H1 (cell line): Measurements from ENCODE around the gene GGA1. TPM values are rescaled to one million over a fixed set of nuclear protein-coding genes. Genes with fewer than 3 reads are reported as not detected.

ENCODE experiments used
- CTCF ChIA-PET: fragments of 300-600 bp; sonication (Branson Sonifier 250); formaldehyde crosslinking; loops from one replicate; lab custom pipeline; 2021; ENCODE audit not compliant: partially characterized antibody; lab: Charles Lee
- POLR2A ChIA-PET: fragments of 300-600 bp; sonication (Branson Sonifier 250); formaldehyde crosslinking; loops from one replicate; lab custom pipeline; 2021; ENCODE audit warnings: inconsistent platforms; ENCODE audit not compliant: partially characterized antibody; lab: Charles Lee
- DNase-seq, 2 experiments: peaks; one replicate each; pipeline versions ENCODE4 v3.0.0 to v3.0.0-alpha.2; 2010 to 2022; ENCODE audit warnings: low spot score in 2 of 2, low read depth in 1 of 2, mixed read lengths in 1 of 2
- FAIRE-seq: peaks from 2 replicates; lab custom pipeline; 2011; peaks lifted over from hg19 to GRCh38; lab: Jason Lieb, UNC
- H2AFZ ChIP-seq: 2 replicates; pipeline ENCODE4 v1.8.1; 2012; ENCODE audit warnings: low read length, inconsistent platforms
- H2AK5ac ChIP-seq: 2 replicates; pipeline ENCODE4 v1.6.1; 2013; ENCODE audit warnings: low read depth, low read length
- H2BK120ac ChIP-seq: replicated peaks from 2 replicates; pipeline ENCODE3; 2013; ENCODE audit warnings: low read depth, low read length, inconsistent platforms
- H2BK12ac ChIP-seq: 2 replicates; pipeline ENCODE4 v1.6.1; 2013; ENCODE audit warnings: low read depth, low read length
- H2BK15ac ChIP-seq: 2 replicates; pipeline ENCODE4 v1.6.1; 2013; ENCODE audit warnings: low read length
- H2BK20ac ChIP-seq: 2 replicates; pipeline ENCODE4 v1.6.1; 2013; ENCODE audit warnings: low read length
- H2BK5ac ChIP-seq: 2 replicates; pipeline ENCODE4 v1.6.1; 2013; ENCODE audit warnings: low read depth, low read length
- H3K14ac ChIP-seq: 2 replicates; pipeline ENCODE4 v1.6.1; 2013; ENCODE audit warnings: inconsistent platforms; ENCODE audit not compliant: insufficient read length
- H3K18ac ChIP-seq: 2 replicates; pipeline ENCODE4 v1.6.1; 2013; ENCODE audit warnings: low read length; ENCODE audit errors: extremely low read depth
- H3K23ac ChIP-seq: 2 replicates; pipeline ENCODE4 v1.6.1; 2013; ENCODE audit warnings: inconsistent platforms; ENCODE audit not compliant: insufficient read length
- H3K23me2 ChIP-seq: 2 replicates; pipeline ENCODE4 v1.6.1; 2013; ENCODE audit warnings: low read depth, low read length
- H3K27ac ChIP-seq: 2 replicates; pipeline ENCODE4 v1.6.1; 2011; ENCODE audit warnings: low read depth, low read length, inconsistent platforms
- H3K27me3 ChIP-seq, 4 experiments: replicated peaks in 1 of 4; 1 replicate in 1 of 4; 2 replicates in 3 of 4; pipeline versions ENCODE4 v1.6.1 to v1.8.1; 2011 to 2013; ENCODE audit warnings: low read length in 3 of 4, mild to moderate bottlenecking in 3 of 4, inconsistent platforms in 2 of 4, mixed read lengths in 2 of 4, moderate library complexity in 1 of 4; ENCODE audit not compliant: control insufficient read depth in 3 of 4, insufficient read depth in 3 of 4; ENCODE audit errors: extremely low read depth in 1 of 4
- H3K36me3 ChIP-seq, 4 experiments: 2 replicates each; pipeline versions ENCODE4 v1.6.1 to v1.8.1; 2011 to 2013; ENCODE audit warnings: mild to moderate bottlenecking in 4 of 4, low read length in 3 of 4, moderate library complexity in 2 of 4, control low read depth in 1 of 4, inconsistent platforms in 1 of 4; ENCODE audit not compliant: insufficient read depth in 4 of 4, control insufficient read depth in 2 of 4
- H3K4ac ChIP-seq: replicated peaks from 2 replicates; pipeline ENCODE3; 2013; ENCODE audit warnings: low read length, low read depth, mixed read lengths, inconsistent platforms; ENCODE audit not compliant: insufficient read length
- H3K4me1 ChIP-seq, 4 experiments: replicated peaks in 1 of 4; 1 replicate in 1 of 4; 2 replicates in 3 of 4; pipeline versions ENCODE4 v1.6.1 to v1.8.1; 2011 to 2013; ENCODE audit warnings: low read length in 3 of 4, inconsistent platforms in 2 of 4, mixed read lengths in 1 of 4; ENCODE audit not compliant: insufficient read depth in 4 of 4, control insufficient read depth in 3 of 4
- H3K4me2 ChIP-seq, 2 experiments: 2 replicates each; pipeline versions ENCODE4 v1.6.1 to v1.8.1; 2011 to 2013; ENCODE audit warnings: low read depth in 2 of 2, low read length in 2 of 2, control low read depth in 1 of 2, inconsistent platforms in 1 of 2, mild to moderate bottlenecking in 1 of 2; ENCODE audit not compliant: insufficient read depth in 1 of 2
- H3K4me3 ChIP-seq, 4 experiments: fragments of 200-600, 300-600 bp in 1 of 4; sonication (generic), shearing (Covaris generic), sonication (Bioruptor Twin) in 1 of 4; 2 replicates each; pipeline versions ENCODE4 v1.5.1 to v1.8.1; 2011 to 2016; ENCODE audit warnings: low read length in 4 of 4, low read depth in 3 of 4, control low read depth in 2 of 4, inconsistent platforms in 2 of 4, mild to moderate bottlenecking in 2 of 4, mixed read lengths in 1 of 4, moderate library complexity in 1 of 4; ENCODE audit not compliant: insufficient read depth in 2 of 4; ENCODE audit errors: extremely low read depth in 1 of 4
- H3K56ac ChIP-seq: replicated peaks from 2 replicates; pipeline ENCODE3; 2013; ENCODE audit warnings: low read depth, mild to moderate bottlenecking, mixed read lengths, low read length, inconsistent platforms; ENCODE audit not compliant: insufficient read length
- H3K79me1 ChIP-seq: 2 replicates; pipeline ENCODE4 v1.6.1; 2013; ENCODE audit warnings: low read depth, low read length, control low read depth
- H3K79me2 ChIP-seq, 2 experiments: 2 replicates each; pipeline versions ENCODE4 v1.6.1 to v1.8.1; 2012 to 2013; ENCODE audit warnings: low read length in 2 of 2, mild to moderate bottlenecking in 2 of 2, inconsistent platforms in 1 of 2; ENCODE audit not compliant: insufficient read depth in 2 of 2, control insufficient read depth in 1 of 2
- H3K9ac ChIP-seq, 4 experiments: replicated peaks in 1 of 4; 1 replicate in 1 of 4; 2 replicates in 3 of 4; pipeline versions ENCODE4 v1.6.1 to v1.8.1; 2011 to 2013; ENCODE audit warnings: low read depth in 3 of 4, low read length in 3 of 4, control low read depth in 2 of 4, mild to moderate bottlenecking in 2 of 4, moderate library complexity in 2 of 4, inconsistent platforms in 1 of 4; ENCODE audit errors: extremely low read depth in 1 of 4
- H3K9me3 ChIP-seq, 2 experiments: 2 replicates each; pipeline versions ENCODE4 v1.6.1 to v1.8.1; 2012 to 2013; ENCODE audit warnings: mild to moderate bottlenecking in 2 of 2, moderate library complexity in 2 of 2, control low read depth in 1 of 2, inconsistent platforms in 1 of 2, low read depth in 1 of 2, low read length in 1 of 2, mixed read lengths in 1 of 2; ENCODE audit not compliant: insufficient read depth in 2 of 2
- H4K20me1 ChIP-seq, 2 experiments: replicated peaks in 1 of 2; 2 replicates each; pipeline versions ENCODE3 to v1.8.1; 2011 to 2013; ENCODE audit warnings: inconsistent platforms in 2 of 2, low read length in 2 of 2, mild to moderate bottlenecking in 1 of 2; ENCODE audit not compliant: insufficient read depth in 2 of 2, control insufficient read depth in 1 of 2
- H4K5ac ChIP-seq: 2 replicates; pipeline ENCODE4 v1.6.1; 2013; ENCODE audit warnings: low read length, low read depth, mixed read lengths, inconsistent platforms; ENCODE audit not compliant: insufficient read length
- H4K8ac ChIP-seq: 2 replicates; pipeline ENCODE4 v1.8.0; 2013; ENCODE audit warnings: mild to moderate bottlenecking, moderate library complexity, low read length, inconsistent platforms; ENCODE audit not compliant: insufficient read depth; ENCODE audit errors: extremely low read depth
- H4K91ac ChIP-seq: replicated peaks from 2 replicates; pipeline ENCODE3; 2013; ENCODE audit warnings: low read length, mixed read lengths, inconsistent platforms; ENCODE audit not compliant: insufficient read length
- NRF1 ChIP-seq: IDR thresholded peaks from 2 replicates; pipeline ENCODE4 v1.6.1; 2011; ENCODE audit warnings: mild to moderate bottlenecking, low read depth, low read length, improper control_type of control experiment
- SIN3A ChIP-seq, 2 experiments: IDR thresholded peaks in 1 of 2; conservative IDR thresholded peaks in 1 of 2; 2 replicates each; pipeline ENCODE4 v1.6.1; 2011 to 2012; ENCODE audit warnings: low read length in 2 of 2, improper control_type of control experiment in 1 of 2, low read depth in 1 of 2, mild to moderate bottlenecking in 1 of 2
- WGBS, 2 experiments: shearing (Covaris generic) in 1 of 2; methylation state at CpG; one replicate each; pipeline versions ENCODE4 v1.1.6 to v1.1.7; 2013 to 2015; ENCODE audit warnings: low lambda C conversion rate in 2 of 2, mixed read lengths in 2 of 2, inconsistent platforms in 1 of 2, low coverage in 1 of 2, missing lambda C conversion rate in 1 of 2; ENCODE audit not compliant: insufficient replicate concordance in 2 of 2, insufficient coverage in 1 of 2, insufficient read length in 1 of 2; ENCODE audit errors: extremely low coverage in 1 of 2, missing lambda C conversion rate in 1 of 2; 5-methylcytosine and 5-hydroxymethylcytosine counted together
- polyA plus RNA-seq, 7 experiments: library from polyadenylated mRNA; depleted of rRNA in 3 of 7; stranded (reverse) in 5 of 7; unstranded in 2 of 7; fragments of >200 nt in 5 of 7; fragments of 200-250 nt in 2 of 7; gene quantifications; 1 replicate in 5 of 7; 2 replicates in 1 of 7; 4 replicates in 1 of 7; pipeline versions ENCODE4 v1.2.1 to v1.2.3, GENCODE V29; 2011 to 2013; ENCODE audit warnings: missing spikeins in 2 of 7, mixed read lengths in 2 of 7
- total RNA-seq: library from RNA; stranded (reverse); fragmentation: NEBNext Ultra II Directional; extraction: Animal tissue kit (Norgen Biotek cat#: 25700); gene quantifications from 2 replicates; pipeline ENCODE4 v1.2.1, GENCODE V29; 2021
- TF ChIP-seq, protein P1 (sequence below): IDR thresholded peaks from 2 replicates; pipeline ENCODE4 v1.6.1; 2012; ENCODE audit warnings: inconsistent platforms

GGA1 gene
- total and polyA plus RNA-seq, 2 of the 8 experiments (the other 6 are each of a cell fraction or from before 2014, with no cell fraction given): 49.3 to 57.2 TPM

GRCh38 chr22:37566329-37566837 lies 42.3 kb upstream of the GGA1 start:
- CTCF ChIA-PET: interaction anchor here (0.8 to 39.4 kb wide), 24 partner anchors 10 to 115 kb away, joined by 3 to 1347 read pairs (median 8); partner anchors contain the start of genes GGA1, LGALS2 and MFNG
- Histone ChIP-seq H3K9ac (no peak overlapping the region), H3K4me1 (peaks cover 13 to 41% (median 24%) of the 10 kb centered on the region in 4 experiments), H2BK15ac (peak overlapping the region; percentile 13; the same call in 1 of the 2 replicates), H3K23me2 (peaks cover 3% of the 10 kb centered on the region; the same call in 1 of the 2 replicates), H2AFZ (no peak overlapping the region), H3K56ac (no peak overlapping the region), H2BK120ac (no peak overlapping the region), H3K36me3 (no peaks in the 10 kb centered on the region), H3K79me1 (no peaks in the 10 kb centered on the region), H2BK12ac (peak overlapping the region; percentile 80; the same call in 1 of the 2 replicates), H4K20me1 (no peaks in the 10 kb centered on the region), H2AK5ac (peak overlapping the region; percentile 8; the same call in 1 of the 2 replicates), H3K4me2 (no peak overlapping the region), H3K27ac (no peak overlapping the region), H2BK20ac (no peak overlapping the region), H3K27me3 (peaks cover 2 to 6% (median 3%) of the 10 kb centered on the region in 4 experiments; a peak in 6 of 7 replicates), H4K8ac (no peak overlapping the region; the same call in 1 of the 2 replicates), H3K9me3 (no peaks in the 10 kb centered on the region), H3K23ac (no peak overlapping the region), H4K5ac (no peak overlapping the region), H4K91ac (no peak overlapping the region), H3K4ac (no peak overlapping the region), H2BK5ac (peak overlapping the region; percentile 24), H3K14ac (no peak overlapping the region), H3K18ac (no peak overlapping the region), H3K79me2 (no peaks in the 10 kb centered on the region), H3K4me3 (no peak overlapping the region)
- FAIRE-seq: no peak
- 88% methylated on average over 20 of the region's 28 CpGs; no CpG with 5 or more reads in 1 of the 2 experiments for WGBS, 2 experiments
- DNase-seq: no peak
- POLR2A ChIA-PET: interaction anchor here (1.0 to 12.2 kb wide), 6 partner anchors 8 to 120 kb away, joined by 3 to 198 read pairs (median 3); partner anchors contain the start of gene NOL12
- TF ChIP-seq SIN3A (conservative IDR thresholded peaks at IDR 0.05 in 1 of 2, IDR thresholded peaks at IDR 0.05 in 1 of 2; ENCODE audit: low read depth in 1 of 2, low read length in 2 of 2) (no peak), NRF1 (no peak)
- TF ChIP-seq, protein P1, sequence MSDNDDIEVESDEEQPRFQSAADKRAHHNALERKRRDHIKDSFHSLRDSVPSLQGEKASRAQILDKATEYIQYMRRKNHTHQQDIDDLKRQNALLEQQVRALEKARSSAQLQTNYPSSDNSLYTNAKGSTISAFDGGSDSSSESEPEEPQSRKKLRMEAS: no peak
